ENCODE measurements around the gene PLXNA4.

Gene PLXNA4

DNA sequence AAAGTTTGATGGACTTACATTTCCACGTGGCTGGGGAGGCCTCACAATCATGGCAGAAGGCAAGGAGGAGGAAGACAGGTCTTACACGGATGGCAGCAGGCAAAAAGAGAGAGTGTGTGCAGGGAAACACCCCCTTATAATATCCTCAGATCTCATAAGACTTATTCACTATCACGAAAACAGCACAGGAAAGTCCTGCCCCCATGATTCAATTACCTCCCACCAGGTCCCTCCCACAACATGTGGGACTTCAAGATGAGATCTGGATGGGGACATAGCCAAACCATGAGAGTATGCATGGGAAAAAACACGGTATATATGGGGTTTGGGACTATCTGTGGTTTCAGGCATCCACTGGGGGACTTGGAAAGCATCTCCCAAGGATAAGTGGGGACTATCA is 78.0 kb downstream of the PLXNA4 start:
- no peak for DNase-seq

GRCh38 chr7:132497098-132497497 is 79.2 kb downstream of the PLXNA4 start:
- no peak for DNase-seq

DNA sequence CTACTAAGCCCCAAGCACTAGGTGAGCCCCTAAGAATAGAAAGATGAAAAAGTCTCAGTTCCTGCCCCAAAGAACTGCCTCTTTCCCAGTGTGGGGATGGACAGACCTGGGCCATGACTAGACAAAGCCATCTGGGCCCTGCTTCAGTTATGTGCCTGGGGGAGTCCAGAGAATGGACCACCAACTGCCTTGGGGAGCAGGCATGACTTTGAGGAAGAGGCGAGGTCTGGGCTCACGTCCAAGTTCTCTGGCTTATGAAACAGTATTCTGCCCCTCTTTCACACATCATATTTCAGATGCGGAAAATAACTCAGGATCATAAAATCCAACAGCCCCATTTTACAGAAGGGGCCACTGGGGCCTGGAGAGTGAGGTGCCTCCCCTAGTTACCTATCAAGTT is 80.3 kb downstream of the PLXNA4 start:
- no peak for DNase-seq

GRCh38 chr7:132494474-132494873 is 81.8 kb downstream of the PLXNA4 start:
- DNase-seq: no peak

DNA sequence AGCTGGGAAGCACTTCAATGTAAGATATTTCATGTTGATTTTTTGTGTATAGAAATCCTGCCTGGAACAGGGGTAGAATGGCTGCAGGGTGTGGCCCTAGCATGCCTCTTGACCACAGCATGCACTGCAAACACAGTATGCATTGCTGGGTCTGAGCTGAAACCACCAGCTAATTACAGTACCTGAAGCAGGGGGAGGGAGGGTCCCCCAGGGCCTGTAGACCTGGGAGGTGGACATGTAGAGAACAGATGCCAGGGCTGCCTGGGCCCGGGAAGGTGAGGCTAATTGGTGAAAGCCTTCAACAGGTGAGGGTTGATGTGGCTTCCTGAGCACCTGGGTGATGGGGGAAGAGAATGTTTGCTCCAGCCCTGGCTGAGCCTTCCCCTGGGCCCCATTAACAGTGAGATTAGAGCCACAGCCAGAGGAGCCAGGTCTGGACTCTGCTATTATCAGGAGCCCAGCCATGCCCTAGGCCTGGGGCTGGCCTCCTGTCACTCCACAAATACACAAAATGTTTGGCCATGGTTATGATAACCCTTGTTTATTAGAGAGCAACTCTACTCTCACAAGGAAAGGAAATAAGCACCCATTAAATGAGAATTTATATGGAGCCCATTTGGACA is 83.3 kb downstream of the PLXNA4 start:
- DNase-seq: peak; percentile 11

GRCh38 chr7:132491391-132491945 is 84.8 kb downstream of the PLXNA4 start:
- DNase-seq: no peak

DNA sequence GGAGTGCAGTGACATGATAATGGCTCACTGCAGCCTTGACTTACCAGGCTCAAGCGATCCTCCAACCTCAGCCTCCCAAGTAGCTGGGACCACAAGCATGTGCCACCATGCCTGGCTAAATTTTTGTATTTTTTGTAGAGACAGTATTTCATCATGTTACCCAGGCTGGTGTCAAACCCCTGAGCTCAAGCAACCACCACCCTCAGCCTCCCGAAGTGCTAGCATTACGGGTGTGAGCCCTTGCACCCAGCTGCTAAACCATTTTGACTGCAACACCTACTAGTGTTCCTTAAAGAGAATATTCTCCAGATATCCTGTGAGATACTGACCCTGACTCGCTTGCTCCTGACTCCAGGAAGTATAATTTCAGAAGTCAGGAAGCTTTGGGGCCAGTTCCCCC is 85.8 kb downstream of the PLXNA4 start:
- no peak for DNase-seq

DNA sequence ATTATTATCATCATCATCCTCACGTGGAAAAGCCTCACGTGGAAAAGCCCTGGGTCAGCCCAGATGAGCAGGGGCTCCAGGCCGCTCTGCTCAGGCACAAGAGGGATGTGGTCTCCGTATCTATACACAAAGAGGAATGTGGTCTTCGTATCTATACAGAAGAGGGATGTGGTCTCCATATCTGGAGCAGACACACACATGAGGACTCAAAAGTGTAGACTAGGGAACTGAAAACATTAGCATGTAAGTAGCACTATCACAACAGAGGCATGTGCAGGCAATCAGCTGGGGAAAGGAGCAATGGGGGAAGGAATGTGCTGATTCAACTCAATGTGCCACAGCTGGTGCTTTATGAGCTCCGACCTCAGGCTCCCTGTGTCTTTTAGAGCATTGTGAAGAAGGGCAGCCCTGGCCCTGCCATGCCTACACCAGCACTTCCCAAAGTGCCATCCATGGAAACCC is 86.5 kb downstream of the PLXNA4 start:
- DNase-seq: no peak

DNA sequence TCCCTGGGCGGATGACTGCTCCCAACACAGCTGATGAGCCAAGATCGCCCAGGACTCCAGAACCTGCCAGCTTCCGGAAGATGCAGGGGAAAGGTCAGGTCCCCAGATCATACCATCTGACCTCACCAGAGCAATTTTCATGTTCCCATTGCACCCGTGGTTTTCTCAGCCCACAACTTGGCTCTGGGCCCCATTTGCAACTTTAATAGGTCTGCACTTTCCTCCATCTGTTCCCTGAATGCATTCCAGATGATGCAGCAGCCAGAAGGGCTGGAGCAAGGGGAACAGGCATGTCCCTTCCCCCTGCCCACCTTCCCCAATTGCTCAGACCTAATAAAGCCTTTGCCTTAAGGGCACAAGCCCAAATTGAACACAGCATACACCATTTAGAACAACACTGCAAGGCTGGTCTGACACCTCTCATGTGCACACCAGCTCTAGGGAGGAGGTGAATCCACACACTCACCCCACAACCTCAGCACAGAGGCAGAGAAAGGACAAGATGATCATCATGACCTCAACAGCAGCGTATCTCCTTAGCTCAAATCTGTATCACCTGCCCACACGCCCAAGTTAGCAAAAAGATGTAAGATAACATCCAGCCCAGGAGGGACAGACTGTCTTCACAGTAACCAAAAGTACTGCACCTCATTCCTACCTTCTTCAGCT is 87.5 kb downstream of the PLXNA4 start:
- DNase-seq: no peak

GRCh38 chr7:132486274-132486610 is 90.0 kb downstream of the PLXNA4 start:
- DNase-seq: no peak

DNA sequence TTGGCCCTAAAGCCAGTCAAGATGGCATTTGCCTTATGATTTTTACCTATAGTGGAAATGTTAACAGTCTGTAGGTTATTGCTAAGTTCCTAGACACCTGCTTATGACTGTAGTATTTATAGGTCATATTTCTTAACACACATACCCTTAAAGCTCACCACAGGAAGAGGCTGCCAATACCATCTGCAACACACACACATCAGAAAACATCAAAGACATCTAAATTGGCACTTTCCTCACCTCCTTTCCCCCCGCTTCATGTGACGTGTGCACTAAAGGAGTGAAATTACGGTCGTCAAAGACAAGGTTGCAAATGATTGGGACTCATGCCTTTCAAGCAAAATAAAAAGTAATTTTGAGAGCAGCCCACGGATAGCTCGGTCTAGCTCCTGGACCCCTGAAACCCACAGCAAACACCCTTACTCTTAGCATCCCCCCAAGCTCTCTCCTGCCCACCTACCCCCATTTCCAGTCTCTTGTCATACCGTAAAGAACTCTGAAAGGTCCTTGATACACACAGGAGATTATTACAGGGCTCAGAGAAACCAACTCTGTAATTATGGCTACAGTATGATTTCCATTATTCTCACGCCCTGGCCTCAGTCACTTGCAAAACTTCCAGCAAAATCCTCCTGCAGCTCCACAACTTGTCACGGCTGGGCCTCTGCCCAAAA is 90.5 kb downstream of the PLXNA4 start:
- DNase-seq: no peak

DNA sequence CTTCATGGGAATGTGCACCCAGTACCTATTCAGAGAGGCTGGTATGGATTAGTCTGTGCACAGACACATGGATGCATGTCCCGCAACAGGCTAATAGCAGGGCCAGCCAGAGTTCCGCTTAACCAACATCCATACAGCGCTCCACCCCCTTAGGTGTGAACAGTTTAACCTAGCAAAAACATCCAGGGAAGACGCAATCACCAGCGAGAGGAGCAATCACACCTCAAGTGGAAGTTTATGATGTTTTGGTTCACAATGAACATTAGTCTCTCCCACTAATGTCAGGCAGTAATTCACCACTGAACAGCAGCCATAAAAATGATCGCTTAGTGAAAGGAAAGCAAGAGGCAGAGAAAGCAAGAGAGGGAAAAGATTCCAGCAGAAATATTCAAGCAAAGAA is 91.1 kb downstream of the PLXNA4 start:
- no peak for DNase-seq

DNA sequence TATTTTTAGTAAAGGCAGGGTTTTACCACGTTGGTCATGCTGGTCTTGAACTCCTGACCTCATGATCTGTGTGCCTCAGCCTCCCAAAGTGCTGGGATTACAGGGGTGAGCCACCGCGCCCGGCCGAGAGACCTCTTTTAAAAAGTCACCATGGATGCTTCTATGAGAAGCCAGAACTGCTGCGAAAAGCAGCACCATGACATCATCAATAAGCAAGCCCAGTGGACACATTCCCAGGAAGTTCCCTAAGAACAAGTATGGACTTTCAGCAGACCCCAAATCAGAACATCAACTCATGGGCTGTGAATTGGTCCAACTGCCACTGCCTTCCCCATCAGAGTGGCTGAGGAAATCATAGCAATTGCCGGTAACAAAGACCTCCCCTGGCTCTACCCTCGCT is 93.4 kb downstream of the PLXNA4 start:
- DNase-seq: no peak

DNA sequence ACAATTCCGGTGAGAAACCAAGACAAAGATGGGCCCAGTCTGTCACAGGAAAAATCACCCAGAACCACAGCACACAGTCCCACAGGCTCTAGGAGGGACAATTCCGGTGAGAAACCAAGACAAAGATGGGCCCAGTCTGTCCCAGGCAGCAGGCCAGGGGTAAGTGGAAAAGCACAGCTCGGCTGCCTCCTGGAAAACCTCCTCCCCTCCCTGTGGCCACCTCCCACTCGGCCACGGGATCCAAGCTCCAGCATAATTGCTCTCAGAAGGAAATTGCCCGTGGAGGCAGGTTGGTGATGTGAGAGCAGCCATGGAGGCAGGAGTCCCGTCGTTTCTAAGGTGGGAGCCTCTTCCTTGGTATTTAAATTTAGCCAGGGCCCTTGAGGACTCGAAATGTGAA is 95.7 kb downstream of the PLXNA4 start:
- no peak for DNase-seq

DNA sequence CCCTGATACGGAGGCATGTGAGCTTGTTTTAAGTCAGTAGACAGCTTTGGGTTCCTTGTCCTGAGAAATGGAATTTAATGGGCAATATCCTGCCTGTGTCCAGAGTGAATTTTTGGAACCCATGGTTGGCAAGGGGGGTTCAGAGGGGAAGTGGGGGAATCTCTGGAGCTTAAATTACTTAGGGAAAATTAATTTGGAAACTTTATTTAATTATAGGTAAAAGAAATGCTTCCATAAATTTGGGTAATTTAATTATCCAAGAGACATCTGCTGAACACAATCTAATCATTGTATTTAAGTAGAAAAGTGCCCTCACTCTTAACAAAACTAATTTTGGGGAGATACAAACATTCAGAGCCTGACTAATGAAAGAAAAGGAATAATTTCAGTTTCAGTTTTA is 99.7 kb downstream of the PLXNA4 start:
- DNase-seq: no peak

GRCh38 chr7:132475669-132476116 is 100.6 kb downstream of the PLXNA4 start:
- no peak for DNase-seq

DNA sequence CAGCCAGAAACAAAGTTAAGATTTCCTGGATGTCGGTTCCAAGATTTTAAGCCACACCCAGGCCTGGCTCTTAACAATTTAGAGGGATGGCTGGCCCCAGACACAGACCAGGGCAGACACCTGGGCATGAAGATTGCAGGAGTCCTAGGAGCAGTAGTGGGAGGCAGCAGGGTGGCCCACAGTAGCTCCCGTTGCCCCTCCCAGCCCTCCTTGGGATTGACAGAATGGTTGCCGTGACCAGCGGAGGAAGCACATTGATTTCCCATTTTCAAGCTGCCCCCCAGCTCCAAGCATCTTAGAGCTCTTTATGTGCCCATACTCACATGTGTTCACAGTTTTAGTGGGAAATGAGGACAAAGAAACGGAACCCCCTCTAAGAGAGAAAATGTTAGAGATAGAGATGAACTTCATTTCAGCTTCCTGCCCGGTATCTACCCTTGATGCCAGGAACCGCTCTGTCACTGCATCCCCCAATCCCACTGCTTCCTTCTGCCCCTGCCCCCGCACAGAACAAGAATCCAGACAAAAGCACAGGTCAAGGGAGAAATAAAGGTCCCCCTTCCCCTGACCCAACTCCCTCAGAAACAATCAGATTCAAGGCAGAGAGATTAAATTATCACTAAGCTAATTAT is 101.1 kb downstream of the PLXNA4 start:
- no peak for DNase-seq

DNA sequence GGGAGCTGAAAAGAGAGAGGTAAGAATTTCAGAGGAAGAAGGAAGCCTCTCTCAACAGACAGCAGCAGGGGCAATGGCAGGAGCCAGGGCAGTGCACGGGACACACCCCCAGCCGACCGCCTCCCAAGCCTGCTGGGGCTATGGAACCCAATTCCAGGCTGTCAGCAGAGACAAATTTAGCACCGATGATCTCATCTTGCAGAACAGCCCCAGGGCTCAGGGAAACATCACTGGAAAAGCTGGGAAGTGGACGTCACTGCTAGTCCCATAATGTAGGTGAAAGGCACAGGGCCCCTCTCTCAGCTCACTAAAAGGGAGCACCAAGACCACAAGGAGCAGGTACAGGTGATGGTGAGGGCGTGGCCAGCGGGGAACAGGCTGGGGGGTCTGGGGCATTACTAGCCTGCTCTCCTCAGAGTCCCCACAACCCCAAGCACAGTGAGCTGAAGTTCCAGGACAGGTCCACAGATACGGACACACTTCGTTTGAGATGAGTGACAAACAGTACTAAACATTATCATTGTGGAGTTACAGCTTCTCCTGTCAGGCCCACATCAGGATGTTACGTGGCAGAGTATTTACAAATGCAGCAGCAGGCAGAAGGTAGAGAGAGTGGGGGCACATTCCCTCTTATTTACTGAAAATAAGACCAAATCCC is 103.7 kb downstream of the PLXNA4 start:
- no peak for DNase-seq

GRCh38 chr7:132471515-132471914 is 104.8 kb downstream of the PLXNA4 start:
- no peak for DNase-seq

GRCh38 chr7:132469681-132470080 is 106.6 kb downstream of the PLXNA4 start:
- DNase-seq: no peak

GRCh38 chr7:132469264-132469663 is 107.0 kb downstream of the PLXNA4 start:
- no peak for DNase-seq

DNA sequence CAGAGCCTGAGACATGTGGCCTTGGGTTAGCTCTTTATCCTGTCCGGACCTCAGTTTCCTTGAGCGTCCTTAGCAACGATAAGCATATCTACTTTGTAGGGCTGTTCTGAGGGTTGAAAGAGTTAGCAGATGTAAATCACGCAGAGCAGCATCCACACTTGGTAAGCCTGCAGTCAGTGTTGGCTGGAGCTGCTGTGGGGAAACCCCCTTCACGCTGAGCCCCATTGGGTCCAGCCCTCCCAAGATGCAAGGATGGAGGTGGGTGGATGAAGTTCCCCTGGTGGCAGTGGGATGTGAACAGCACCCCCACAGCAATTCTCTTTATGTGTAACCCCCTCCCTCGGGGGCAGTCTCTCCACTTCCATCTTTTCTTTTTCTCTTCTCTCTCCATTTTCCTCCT is 109.9 kb downstream of the PLXNA4 start:
- no peak for DNase-seq

DNA sequence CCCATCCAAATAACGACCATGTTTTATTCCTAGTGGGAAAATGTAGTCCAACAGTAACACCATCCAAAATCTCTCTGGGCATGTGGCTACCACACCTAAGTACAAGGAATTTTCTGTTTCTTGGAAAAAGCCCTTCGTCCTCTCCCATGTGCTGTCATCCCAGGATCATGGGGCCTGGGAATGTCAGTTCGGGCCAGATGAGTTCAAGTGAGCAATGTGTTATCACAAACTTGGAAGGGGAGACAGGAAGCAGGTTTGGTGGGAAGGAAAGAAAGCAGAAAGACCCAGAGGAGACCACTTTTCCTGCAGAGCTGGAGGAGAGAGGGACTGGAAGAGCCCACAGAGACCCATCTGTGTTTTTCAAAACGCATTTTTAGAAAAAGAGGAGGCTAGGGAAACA is 110.8 kb downstream of the PLXNA4 start:
- no peak for DNase-seq
